ENCODE results near the gene RNASEH2B.

GRCh38 chr13:50908371-50908770 is 1.2 kb upstream of the RNASEH2B start:
- no peak for TF ChIP-seq EZH2phosphoT487 (conservative IDR thresholded peaks at IDR 0.05; ENCODE audit: low read length)
- no peak for TF ChIP-seq CTCF (IDR thresholded peaks at IDR 0.05; ENCODE audit: insufficient read depth, low read length, poor library complexity, severe bottlenecking)

Measured in SU-DHL-6 (cell line).